ENCODE measurements around the gene FGG.
"Not testable (repeated sequence)": the region's sequence is repeated elsewhere in the genome, so short reads cannot be mapped to it uniquely, and the experiment has no call there.

Gene FGG

GRCh38 chr4:154610582-154610981 is 1.9 kb downstream of the FGG start:
- DNase-seq: no peak

GRCh38 chr4:154609532-154609931 is 2.9 kb downstream of the FGG start:
- no peak for DNase-seq

GRCh38 chr4:154608361-154609252 is 3.8 kb downstream of the FGG start:
- no peak for DNase-seq

- DNase-seq: no peak
Measured at GRCh38 chr4:154606728-154607723, 5.4 kb downstream of the FGG start.

- DNase-seq: no peak
Measured at GRCh38 chr4:154604696-154605200, 7.7 kb downstream of the FGG start.

- DNase-seq: no peak
Measured at GRCh38 chr4:154603033-154603943, 9.2 kb downstream of the FGG start.

GRCh38 chr4:154602404-154603020 is 9.9 kb downstream of the FGG start:
- no peak for DNase-seq

GRCh38 chr4:154597798-154598774 is 14.4 kb downstream of the FGG start:
- no peak for DNase-seq

- DNase-seq: not testable (repeated sequence)
Measured at GRCh38 chr4:154597281-154597680, 15.2 kb downstream of the FGG start.

- no peak for DNase-seq
Measured at GRCh38 chr4:154595807-154596206, 16.6 kb downstream of the FGG start.

GRCh38 chr4:154594343-154594742 is 18.1 kb downstream of the FGG start:
- DNase-seq: not testable (repeated sequence)

GRCh38 chr4:154593868-154594267 is 18.6 kb downstream of the FGG start:
- DNase-seq: no peak

- DNase-seq: no peak
Measured at GRCh38 chr4:154591890-154592289, 20.6 kb downstream of the FGG start.

GRCh38 chr4:154590329-154591006 is 22.0 kb downstream of the FGG start, which contains the start of gene FGA:
FGA (minus strand) TSS chr4:154590742; CDS start chr4:154590687, 55 bp downstream.
- no peak for DNase-seq

GRCh38 chr4:154589296-154590197 is 22.9 kb downstream of the FGG start:
- no peak for DNase-seq

GRCh38 chr4:154588198-154588597 is 24.3 kb downstream of the FGG start:
- DNase-seq: no peak

- DNase-seq: no peak
Measured at GRCh38 chr4:154586296-154587033, 26.0 kb downstream of the FGG start.
